Measurements from ENCODE around the gene PFN3.
A peak's percentile ranks its signal among the peaks of the same experiment; 100 is the strongest.

Gene PFN3

DNA sequence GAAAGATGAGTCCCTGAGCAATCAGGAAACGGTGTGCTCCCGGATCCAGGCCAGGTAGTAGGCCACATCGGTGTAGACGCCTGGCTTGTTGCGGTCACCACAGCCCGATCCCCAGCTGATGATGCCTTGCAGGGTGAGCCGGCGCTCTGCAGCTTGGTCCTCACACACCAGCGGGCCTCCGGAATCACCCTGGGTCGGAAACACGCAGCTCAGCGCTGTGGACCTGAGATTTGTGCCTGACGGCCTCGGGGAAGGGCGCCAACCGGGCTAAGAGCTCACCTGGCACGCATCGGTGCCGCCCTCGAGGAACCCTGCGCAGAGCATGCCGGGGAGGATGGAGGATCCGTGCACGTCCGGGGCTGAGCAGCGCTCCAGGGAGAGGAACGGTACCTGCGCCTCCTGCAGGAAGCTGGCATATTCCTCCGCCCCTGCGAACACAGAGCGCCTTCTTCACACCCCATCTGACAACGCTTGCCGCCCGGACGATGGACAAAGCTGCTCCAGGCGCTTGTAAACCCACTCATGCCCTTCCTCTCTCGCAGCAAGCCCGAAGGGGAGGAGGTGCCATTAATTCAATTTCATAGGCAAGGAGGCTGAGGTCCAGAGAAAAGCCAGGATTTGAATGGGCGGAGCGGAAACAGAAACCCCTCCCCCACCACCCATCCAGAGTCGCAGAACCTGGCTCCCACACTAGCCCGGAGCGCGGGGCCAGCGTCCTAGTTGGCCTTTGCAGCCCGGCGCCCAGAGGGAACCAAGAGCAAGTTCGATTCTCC, 2.0 kb upstream of the PFN3 start:
- no peak for DNase-seq (ENCODE audit: low read depth)
- peak overlapping the region; percentile 2; the same call in 1 of the 2 replicates for H3K4me3 ChIP-seq (ENCODE audit: control insufficient read depth, low read depth, low read length)
- TF ChIP-seq, protein P1, sequence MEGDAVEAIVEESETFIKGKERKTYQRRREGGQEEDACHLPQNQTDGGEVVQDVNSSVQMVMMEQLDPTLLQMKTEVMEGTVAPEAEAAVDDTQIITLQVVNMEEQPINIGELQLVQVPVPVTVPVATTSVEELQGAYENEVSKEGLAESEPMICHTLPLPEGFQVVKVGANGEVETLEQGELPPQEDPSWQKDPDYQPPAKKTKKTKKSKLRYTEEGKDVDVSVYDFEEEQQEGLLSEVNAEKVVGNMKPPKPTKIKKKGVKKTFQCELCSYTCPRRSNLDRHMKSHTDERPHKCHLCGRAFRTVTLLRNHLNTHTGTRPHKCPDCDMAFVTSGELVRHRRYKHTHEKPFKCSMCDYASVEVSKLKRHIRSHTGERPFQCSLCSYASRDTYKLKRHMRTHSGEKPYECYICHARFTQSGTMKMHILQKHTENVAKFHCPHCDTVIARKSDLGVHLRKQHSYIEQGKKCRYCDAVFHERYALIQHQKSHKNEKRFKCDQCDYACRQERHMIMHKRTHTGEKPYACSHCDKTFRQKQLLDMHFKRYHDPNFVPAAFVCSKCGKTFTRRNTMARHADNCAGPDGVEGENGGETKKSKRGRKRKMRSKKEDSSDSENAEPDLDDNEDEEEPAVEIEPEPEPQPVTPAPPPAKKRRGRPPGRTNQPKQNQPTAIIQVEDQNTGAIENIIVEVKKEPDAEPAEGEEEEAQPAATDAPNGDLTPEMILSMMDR (IDR thresholded peaks at IDR 0.05; ENCODE audit: control insufficient read depth, insufficient read depth, low read depth, low read length, missing control alignments), result peak; percentile 49

DNA sequence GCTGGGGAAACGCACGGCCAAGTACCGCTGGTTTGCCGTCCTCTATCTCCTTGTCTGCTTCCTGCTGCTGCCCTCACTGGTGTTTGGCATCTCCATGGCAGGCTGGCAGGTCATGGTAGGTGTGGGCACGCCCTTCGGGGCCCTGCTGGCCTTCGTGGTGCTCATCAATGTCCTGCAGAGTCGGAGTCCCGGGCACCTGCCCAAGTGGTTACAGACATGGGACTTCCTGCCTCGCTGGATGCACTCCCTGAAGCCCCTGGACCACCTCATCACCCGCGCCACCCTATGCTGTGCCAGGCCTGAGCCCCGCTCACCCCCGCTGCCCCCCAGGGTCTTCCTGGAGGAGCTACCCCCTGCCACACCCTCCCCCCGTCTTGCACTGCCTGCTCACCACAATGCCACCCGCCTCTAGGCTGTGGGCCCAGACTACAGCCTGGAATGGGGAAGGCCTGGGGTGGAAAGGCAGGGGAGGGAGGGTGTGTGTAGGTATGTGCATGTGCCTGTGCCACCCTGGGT, 2.5 kb downstream of the PFN3 start:
- no peak overlapping the region for H3K4me3 ChIP-seq (ENCODE audit: control insufficient read depth, low read depth, low read length)
- no peak for DNase-seq (ENCODE audit: low read depth)
- TF ChIP-seq, protein P1 (IDR thresholded peaks at IDR 0.05; ENCODE audit: control insufficient read depth, insufficient read depth, low read depth, low read length, missing control alignments), result no peak

DNA sequence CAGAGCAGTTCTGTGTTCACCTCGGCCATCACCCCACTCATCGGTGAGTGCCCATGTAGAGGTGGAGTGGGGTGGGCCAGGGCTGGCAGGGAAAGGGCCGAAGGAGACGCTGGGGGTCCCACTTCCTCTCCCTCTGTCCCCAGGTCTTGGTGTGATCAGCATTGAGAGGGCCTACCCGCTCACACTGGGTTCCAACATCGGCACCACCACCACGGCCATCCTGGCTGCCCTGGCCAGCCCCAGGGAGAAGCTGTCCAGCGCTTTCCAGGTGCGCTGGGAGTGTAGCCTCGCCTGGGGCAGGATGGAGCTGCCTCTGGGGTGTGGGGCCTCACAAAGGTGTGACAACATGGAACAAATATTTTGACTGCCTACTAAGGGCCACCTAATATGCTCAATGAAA, 3.7 kb downstream of the PFN3 start:
- TF ChIP-seq, protein P1 (IDR thresholded peaks at IDR 0.05; ENCODE audit: control insufficient read depth, insufficient read depth, low read depth, low read length, missing control alignments), result no peak
- H3K4me3 ChIP-seq (ENCODE audit: control insufficient read depth, low read depth, low read length), result no peak overlapping the region
- no peak for DNase-seq (ENCODE audit: low read depth)

DNA sequence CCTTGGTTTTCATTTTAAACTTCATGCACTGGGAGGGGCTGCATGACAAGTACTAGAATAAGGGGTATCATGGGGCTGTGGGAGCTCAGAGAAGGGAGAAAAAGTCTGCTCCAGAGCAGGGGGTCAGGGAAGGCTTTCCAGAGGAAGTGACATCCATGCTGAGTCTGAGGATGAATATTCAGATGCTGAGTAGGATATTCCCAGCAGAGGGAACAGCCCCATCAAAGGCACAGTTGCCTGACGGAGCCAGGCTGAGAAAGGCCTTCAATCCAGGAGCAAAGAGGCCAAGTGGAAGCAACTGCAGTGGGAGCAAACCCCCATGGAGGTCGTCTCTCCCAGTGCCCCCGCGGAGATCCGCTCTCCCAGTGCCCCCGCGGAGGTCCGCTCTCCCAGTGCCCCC, 4.4 kb downstream of the PFN3 start:
- TF ChIP-seq, protein P1 (IDR thresholded peaks at IDR 0.05; ENCODE audit: control insufficient read depth, insufficient read depth, low read depth, low read length, missing control alignments), result no peak
- DNase-seq (ENCODE audit: low read depth), result no peak
- H3K4me3 ChIP-seq (ENCODE audit: control insufficient read depth, low read depth, low read length), result no peak overlapping the region

DNA sequence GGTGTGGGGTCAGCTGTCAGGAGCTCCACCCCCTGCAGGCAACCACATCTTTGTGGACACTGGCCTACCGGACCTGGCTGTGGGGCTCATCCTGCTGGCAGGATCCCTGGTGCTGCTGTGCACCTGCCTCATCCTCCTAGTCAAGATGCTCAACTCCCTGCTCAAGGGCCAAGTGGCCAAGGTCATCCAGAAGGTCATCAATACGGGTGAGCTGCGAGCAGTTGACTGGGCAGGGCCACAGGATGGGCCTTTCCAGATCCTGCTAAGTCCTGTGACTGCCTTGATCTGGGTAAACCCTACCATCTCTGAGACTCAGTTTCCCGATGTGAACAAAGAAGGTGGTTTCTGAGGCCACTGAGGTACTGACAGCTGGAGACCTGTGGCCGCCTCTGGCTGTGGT, 6.5 kb downstream of the PFN3 start:
- H3K4me3 ChIP-seq (ENCODE audit: control insufficient read depth, low read depth, low read length), result no peak overlapping the region
- no peak for DNase-seq (ENCODE audit: low read depth)
- TF ChIP-seq, protein P1 (IDR thresholded peaks at IDR 0.05; ENCODE audit: control insufficient read depth, insufficient read depth, low read depth, low read length, missing control alignments), result no peak

DNA sequence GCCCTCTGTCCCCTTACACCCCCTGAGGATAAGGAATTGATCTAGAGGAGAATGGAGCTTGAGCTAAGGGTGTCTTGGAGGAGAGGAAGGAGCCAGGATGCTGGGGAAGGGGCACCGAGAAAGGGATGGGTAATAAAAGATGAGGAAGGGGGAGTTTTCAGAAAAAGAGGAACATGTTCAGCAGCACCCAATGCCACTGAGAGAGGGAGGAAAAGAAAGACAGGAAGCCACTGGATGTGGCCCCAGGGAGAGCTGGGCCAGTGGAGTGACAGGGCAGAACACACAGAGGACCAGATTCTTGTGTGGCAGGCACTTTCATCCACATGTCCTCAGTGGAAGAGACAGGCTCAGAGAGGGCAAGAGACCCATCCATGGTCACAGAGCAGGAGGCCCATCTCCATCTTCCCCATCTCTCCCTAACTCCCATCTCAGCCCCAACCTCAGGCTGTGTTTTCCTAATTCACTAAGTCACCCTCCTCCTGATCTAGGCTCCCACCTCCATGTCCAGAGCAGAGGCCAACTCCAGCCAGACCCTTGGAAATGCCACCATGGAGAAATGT, 7.2 kb downstream of the PFN3 start:
- DNase-seq (ENCODE audit: low read depth), result no peak
- H3K4me3 ChIP-seq (ENCODE audit: control insufficient read depth, low read depth, low read length), result no peak overlapping the region
- TF ChIP-seq, protein P1 (IDR thresholded peaks at IDR 0.05; ENCODE audit: control insufficient read depth, insufficient read depth, low read depth, low read length, missing control alignments), result no peak

All from AG09309 (cell line).